WERI-Rb-1 (cell line): ENCODE measurements around the gene COPS8.

Experiments
- DNase-seq: peaks from one replicate; pipeline ENCODE4 v3.0.0-alpha.2; 2020
- H3K27ac ChIP-seq: fragments of 250-450 bp; sonication (Bioruptor Pico); 2 replicates; pipeline ENCODE4 v1.5.1; 2020; ENCODE audit warnings: mild to moderate bottlenecking, moderate library complexity
- H3K27me3 ChIP-seq: fragments of 250-450 bp; sonication (Bioruptor Pico); 2 replicates; pipeline ENCODE4 v1.5.1; 2021; ENCODE audit warnings: mild to moderate bottlenecking, low read depth, moderate library complexity; ENCODE audit not compliant: insufficient read depth, severe bottlenecking
- H3K36me3 ChIP-seq: fragments of 250-450 bp; sonication (Bioruptor Pico); 2 replicates; pipeline ENCODE4 v1.5.1; 2020; ENCODE audit warnings: mild to moderate bottlenecking, moderate library complexity
- H3K4me3 ChIP-seq: 2 replicates; pipeline ENCODE4 v1.5.1; 2011; ENCODE audit warnings: low read depth, mild to moderate bottlenecking, control low read depth, low read length
- H3K9me3 ChIP-seq: fragments of 250-450 bp; sonication (Bioruptor Pico); 2 replicates; pipeline ENCODE4 v1.5.1; 2021; ENCODE audit warnings: mild to moderate bottlenecking, moderate library complexity; ENCODE audit not compliant: severe bottlenecking
- TF ChIP-seq, protein P1 (sequence below): IDR thresholded peaks from 2 replicates; pipeline ENCODE4 v1.5.1; 2011; ENCODE audit warnings: low read depth, mild to moderate bottlenecking, control low read depth, inconsistent platforms, low read length

The COPS8 gene

DNA sequence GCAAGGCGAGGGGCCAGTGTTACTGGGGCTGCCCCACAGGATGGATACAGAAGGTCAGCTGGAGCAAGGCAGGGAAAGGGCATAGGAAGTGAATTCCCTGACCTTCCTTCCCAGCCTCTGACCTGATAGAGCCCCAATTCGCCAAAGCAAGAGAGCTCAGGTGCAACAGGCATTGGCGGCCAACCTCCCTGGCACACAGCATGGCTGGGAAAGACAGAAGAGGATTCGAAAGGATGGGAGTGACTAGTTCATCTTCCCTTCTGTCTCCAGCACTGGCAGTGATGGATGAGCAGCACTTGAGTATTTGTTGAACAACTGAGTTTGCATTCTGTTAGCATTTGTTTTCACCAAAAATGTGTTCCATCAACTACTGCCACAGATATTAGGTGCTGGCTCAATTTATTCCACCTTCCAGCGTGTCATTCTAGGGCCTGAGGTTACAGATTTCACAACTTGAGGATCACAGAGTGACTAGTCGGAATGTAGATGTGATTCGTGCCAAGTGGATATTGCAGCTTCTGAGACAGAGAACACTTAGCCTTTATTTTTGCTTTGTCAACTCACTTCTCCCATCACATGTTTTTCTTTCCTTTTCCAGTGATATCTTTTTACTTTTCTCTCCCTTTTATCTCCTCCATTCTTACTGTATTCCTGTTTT, 6.2 kb downstream of the COPS8 start:
- no peak overlapping the region for H3K4me3 ChIP-seq
- no peak overlapping the region for H3K27ac ChIP-seq
- TF ChIP-seq, protein P1, sequence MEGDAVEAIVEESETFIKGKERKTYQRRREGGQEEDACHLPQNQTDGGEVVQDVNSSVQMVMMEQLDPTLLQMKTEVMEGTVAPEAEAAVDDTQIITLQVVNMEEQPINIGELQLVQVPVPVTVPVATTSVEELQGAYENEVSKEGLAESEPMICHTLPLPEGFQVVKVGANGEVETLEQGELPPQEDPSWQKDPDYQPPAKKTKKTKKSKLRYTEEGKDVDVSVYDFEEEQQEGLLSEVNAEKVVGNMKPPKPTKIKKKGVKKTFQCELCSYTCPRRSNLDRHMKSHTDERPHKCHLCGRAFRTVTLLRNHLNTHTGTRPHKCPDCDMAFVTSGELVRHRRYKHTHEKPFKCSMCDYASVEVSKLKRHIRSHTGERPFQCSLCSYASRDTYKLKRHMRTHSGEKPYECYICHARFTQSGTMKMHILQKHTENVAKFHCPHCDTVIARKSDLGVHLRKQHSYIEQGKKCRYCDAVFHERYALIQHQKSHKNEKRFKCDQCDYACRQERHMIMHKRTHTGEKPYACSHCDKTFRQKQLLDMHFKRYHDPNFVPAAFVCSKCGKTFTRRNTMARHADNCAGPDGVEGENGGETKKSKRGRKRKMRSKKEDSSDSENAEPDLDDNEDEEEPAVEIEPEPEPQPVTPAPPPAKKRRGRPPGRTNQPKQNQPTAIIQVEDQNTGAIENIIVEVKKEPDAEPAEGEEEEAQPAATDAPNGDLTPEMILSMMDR: no peak
- H3K9me3 ChIP-seq: no peaks in the 10 kb centered on the region
- DNase-seq: no peak
- H3K27me3 ChIP-seq: no peaks in the 10 kb centered on the region
- H3K36me3 ChIP-seq: peaks cover 42% of the 10 kb centered on the region

DNA sequence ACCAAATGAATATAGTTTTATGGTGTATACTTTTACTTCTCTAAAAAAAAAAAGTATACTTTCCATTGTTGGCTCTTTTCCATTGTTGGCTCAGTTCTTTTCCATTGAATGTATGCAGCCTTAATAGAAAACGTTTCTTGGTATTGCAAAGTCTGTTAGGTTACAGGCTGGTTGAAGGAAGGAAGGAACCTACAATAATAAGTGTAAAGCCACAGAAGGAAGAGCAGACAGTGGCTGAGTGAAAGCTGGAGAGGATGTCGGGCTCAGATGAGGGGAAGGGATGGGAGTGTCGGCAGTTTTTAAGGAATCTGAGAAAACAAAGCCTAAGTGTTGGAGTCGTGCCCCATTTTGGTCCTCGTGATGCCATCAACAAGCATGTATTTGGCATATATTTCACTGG, 6.8 kb downstream of the COPS8 start:
- H3K9me3 ChIP-seq: no peaks in the 10 kb centered on the region
- H3K4me3 ChIP-seq: no peak overlapping the region
- TF ChIP-seq, protein P1: no peak
- DNase-seq: no peak
- H3K27me3 ChIP-seq: no peaks in the 10 kb centered on the region
- H3K27ac ChIP-seq: no peak overlapping the region
- peaks cover 45% of the 10 kb centered on the region for H3K36me3 ChIP-seq

DNA sequence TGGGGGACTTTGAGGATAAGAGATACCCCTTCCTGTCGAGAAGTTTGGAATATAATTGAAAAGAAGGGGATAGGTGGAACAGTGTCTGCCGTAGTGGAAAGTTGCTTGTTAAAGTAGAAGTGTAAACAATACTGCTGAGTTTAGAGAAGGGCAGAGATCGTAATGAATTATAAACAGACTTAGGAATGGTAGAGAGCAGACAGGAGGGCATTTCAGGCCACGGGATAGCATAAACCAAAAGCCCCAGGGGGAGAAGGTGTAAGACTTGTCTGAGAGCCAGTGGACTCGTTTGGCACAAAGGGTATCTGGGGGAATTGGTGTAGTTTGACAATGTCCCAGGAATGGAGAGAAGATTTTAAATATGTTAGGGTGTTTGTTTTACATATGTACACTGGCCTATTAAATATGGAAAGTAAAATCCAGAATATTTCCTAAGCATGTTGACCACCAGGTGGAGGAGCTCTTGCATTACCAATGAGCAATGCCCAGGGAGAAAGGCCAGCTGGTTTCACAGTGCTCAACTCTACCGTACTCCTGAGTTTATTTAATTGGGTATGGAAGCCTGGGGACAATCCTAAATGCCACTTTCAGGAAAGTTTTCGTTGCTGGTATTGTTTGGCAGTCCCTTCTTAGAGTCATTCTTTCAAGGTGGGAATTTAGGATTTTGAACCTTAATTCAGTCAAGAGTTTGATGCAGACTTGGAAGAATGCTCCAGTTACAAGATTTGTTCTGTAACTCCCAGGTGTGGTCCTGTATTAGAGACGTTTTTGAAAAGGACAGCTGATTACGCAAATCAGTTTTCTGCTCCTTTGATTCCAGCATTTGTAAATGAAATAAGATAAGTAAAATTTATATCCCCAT, 7.5 kb downstream of the COPS8 start:
- H3K9me3 ChIP-seq: no peaks in the 10 kb centered on the region
- peaks cover 50% of the 10 kb centered on the region for H3K36me3 ChIP-seq
- TF ChIP-seq, protein P1: no peak; the same call in 1 of the 2 replicates

DNA sequence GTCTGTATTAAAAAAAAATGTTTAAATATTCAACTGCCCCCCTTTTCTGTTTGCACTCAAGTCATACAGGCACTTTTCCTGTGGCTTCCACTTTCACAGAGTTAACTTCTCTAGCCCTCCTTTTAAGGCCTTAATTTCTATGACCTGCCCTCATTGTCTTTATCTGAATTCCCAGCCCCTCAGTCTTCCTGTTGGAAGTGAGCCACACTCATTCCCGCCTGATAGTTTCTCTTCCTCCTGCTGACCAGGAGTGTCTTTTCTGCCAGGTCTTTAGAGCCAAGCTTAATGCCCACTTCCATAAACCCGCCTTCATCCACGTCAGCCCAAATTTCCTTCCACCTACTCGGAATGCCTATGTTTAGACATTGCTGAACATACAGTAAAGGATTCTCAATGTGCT, 10.5 kb downstream of the COPS8 start:
- Histone ChIP-seq H3K9me3 (no peaks in the 10 kb centered on the region), H3K4me3 (no peak overlapping the region), H3K36me3 (peaks cover 50% of the 10 kb centered on the region), H3K27me3 (no peaks in the 10 kb centered on the region), H3K27ac (no peak overlapping the region)
- DNase-seq: no peak
- TF ChIP-seq, protein P1: no peak

More for the DNA sequence above, 7.5 kb downstream of the COPS8 start:
- Histone ChIP-seq H3K27ac (no peak overlapping the region), H3K4me3 (no peak overlapping the region), H3K27me3 (no peaks in the 10 kb centered on the region)
- no peak for DNase-seq

DNA sequence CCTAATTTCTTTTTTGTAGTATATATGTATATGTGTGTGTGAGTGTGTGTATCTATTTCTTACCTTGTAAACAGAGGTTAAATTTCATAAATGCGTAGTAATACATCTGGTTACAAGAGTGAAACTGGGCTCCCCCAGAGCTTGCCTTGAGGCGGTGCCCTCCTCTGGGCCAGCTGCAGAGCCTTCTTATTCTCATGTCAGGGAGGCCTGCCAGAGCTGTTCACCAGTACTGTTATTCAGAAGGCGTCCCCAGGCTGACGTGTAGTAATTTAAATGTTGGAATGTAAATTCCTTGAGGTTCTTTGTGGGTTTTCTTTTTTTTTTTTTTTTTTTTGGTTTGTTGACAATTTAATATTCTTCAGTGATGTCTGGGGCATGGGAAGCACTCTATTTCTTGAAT, 11.2 kb downstream of the COPS8 start:
- H3K4me3 ChIP-seq: no peak overlapping the region
- TF ChIP-seq, protein P1: no peak
- no peak overlapping the region for H3K27ac ChIP-seq
- H3K9me3 ChIP-seq: no peaks in the 10 kb centered on the region
- no peak for DNase-seq
- no peaks in the 10 kb centered on the region for H3K27me3 ChIP-seq
- peaks cover 48% of the 10 kb centered on the region for H3K36me3 ChIP-seq
